HG03135 (cell line): Measurements from ENCODE around the gene SLC22A16.
"Not testable (repeated sequence)": the region's sequence is repeated elsewhere in the genome, so short reads cannot be mapped to it uniquely, and the experiment has no call there.

ENCODE experiments used
- ATAC-seq: cut with Tn5 transposase; IDR thresholded peaks from one replicate; pipeline ENCODE4 v1.9.1; 2021; ENCODE audit warnings: mild to moderate bottlenecking, moderate library complexity; ENCODE audit not compliant: unreplicated experiment

Gene SLC22A16, protein sequence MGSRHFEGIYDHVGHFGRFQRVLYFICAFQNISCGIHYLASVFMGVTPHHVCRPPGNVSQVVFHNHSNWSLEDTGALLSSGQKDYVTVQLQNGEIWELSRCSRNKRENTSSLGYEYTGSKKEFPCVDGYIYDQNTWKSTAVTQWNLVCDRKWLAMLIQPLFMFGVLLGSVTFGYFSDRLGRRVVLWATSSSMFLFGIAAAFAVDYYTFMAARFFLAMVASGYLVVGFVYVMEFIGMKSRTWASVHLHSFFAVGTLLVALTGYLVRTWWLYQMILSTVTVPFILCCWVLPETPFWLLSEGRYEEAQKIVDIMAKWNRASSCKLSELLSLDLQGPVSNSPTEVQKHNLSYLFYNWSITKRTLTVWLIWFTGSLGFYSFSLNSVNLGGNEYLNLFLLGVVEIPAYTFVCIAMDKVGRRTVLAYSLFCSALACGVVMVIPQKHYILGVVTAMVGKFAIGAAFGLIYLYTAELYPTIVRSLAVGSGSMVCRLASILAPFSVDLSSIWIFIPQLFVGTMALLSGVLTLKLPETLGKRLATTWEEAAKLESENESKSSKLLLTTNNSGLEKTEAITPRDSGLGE

DNA sequence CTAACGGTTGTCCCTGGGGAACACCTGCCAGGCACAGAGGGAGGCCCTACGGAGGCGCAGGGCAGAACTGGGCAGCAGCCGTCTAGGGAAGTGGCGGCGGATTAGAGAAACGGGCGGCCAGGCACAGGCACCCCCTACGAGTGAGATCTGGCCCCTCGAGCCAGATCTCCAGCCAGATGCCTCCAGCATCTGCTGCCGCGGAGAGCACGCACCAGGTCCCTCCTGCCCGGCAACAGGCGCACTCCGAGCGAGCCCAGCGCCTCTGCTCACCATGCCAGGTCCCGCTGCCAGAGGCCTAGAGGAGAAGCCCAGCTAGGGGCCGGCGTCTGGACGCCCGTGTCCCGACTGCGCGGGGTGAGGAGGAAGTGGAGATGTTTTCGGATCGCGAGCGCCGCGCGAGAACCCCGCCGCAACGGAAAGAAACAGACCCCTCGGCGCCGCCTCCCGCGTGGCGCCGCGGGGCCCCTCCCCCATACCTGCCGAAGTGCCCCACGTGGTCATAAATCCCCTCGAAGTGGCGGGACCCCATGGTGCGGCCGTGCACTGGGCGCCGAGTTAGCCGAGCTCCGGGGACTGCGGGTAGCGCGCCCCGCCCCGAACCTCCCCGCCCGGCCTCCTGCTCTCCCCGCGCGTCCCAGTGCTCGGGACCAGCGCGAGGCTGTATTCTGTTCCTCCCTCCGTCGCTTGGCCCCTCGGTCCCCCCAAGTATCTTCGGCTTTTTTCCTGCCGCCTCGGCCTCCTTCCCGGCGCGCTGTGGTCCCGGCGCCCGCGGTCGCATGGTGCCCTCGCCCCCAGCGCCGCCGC lies at the start of gene SLC22A16:
TSS of gene SLC22A16 (minus strand) at position 568 of the 804 bp plus-strand sequence. CDS start at position 529, 39 bp downstream.
- ATAC-seq, result no peak

DNA sequence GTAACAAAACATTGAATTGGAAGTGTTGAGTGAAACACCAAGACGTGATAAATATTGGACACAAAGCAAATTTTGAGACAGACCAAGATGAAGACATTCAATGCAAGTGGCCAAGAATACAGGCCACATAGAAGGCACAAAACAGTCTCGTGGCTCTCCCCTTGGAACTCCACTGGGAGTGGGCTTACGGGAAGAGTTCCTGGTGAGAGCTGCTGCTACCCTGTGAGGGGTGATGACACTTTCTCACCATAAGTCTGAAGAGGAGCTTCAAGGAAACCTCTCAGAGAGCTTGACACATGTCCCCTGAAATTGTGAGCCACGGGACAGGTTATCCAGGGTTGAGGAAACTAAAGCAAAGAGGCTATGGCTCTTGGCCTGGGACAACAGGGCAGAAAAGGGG lies 48.6 kb upstream of the SLC22A16 start:
- ATAC-seq, result no peak

DNA sequence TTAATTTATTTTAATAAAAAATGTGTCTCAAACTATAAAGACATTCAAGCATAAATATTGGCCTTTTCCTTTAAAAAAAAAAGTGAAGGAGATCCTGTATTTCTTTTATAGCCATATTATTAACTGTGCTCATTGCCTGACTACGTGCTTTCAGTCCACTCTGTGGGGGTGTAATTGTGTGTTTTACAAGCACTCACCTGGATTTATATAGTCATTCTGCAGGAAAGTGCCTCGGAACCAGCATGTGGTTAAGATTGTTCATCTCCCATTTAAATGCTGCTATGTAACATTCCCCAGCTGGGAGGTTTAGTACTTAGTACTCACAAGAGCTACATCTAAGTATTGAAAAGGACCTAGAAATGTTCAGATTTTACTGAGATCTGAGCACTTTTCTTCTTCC lies 47.9 kb upstream of the SLC22A16 start:
- no peak for ATAC-seq

DNA sequence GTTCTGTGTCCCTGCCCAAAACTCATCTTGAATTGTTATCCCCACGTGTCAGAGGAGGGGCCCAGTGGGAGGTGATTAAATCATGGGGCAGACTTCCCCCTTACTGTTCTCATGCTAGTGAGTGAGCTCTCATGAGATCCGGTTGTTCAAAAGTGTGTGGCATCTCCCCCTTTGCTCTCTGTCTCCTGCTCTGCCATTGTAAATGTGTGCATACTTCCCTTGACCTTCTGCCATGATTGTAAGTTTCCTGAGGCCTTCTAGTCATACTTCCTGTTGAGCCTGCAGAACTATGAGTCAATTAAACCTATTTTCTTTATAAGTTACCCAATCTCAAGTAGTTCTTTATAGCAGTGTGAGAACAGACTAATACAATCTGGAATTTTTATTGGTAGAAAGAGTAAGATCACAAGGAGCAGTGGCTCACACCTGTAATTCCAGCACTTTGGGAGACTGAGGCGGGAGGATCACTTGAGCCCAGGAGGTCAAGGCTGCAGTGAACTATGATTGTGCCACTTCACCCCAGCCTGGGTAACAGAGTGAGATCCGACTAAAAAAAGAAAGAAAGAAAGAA lies 47.1 kb upstream of the SLC22A16 start:
- no peak for ATAC-seq

DNA sequence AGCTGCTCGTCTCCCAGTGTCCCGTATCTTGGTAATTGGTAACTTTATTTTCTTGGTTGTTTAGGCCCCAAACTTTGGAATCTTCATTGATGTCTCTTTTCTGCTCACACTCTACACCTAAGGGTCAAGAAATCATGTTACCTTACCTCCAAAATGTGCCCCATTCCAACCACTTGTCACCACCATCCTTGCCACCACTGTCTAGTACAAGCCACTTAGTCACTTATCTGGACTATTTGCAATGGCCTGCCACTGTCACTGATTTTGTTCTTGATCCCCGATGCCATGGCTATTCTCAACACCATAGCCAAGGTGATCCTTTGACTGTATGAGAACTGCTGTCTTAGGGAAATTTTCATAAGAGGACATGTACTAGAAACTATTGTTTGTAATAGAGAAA lies 46.0 kb upstream of the SLC22A16 start:
- ATAC-seq, result no peak

DNA sequence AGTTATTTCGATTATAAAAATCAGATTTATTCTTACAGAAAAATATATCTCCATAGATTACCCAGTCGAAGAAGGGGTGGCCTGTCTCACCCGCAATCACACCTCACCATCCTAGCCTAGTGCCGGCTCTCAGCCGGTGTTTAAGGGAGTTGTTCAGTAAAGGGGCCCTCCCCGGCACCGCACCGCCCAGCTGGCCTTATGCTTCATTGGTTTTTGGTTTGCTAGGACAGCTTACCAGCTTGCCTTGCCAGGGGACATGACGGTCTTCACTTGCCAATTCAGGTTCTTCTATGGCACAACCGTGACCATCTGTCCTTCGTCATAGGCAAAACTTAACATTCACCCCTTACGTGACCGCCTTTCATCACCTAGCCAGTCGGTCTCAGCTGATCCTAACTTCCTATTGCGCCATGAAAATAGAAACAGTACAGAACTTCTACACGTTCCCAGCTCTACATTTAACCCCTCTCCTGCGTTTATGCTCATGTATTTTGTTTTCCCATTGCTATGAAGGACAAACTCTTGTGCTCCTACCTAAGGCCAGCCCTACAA lies 44.7 kb upstream of the SLC22A16 start:
- no peak for ATAC-seq

DNA sequence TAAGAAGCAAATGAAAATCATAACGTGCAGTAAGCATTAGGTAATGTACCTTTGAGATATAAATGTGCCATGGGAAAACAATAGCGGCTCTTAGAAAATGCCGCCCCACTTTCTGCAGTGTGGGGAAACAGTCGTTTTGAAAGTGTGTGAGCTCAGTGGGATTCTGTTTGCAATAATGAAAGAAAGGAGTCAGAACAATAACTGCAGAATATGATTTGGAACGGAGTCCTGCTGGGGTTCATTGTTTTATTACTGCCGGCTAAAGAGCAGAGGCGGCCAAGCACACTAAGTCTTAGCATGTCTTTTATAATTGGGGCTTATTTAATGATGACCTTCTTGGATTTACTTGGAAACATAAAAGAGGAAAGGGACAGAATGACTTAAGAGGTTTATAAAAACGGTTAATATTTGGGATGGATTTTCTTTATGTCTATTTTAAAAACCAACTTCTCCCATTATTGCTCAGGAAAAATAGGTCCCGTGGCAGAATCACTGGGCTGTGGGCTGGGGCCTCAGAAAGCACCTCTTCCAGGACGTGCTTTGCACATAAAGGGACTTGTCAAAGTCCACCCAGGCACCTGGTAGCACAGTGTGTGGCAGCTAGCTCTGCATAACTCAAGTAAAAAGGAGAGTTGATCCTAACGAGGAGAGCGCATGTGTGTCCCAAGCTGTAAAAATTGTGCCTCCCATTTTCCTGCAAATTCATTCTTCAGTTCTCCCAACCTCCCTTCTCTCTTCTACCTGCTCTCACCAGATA lies 44.0 kb upstream of the SLC22A16 start:
- no peak for ATAC-seq

DNA sequence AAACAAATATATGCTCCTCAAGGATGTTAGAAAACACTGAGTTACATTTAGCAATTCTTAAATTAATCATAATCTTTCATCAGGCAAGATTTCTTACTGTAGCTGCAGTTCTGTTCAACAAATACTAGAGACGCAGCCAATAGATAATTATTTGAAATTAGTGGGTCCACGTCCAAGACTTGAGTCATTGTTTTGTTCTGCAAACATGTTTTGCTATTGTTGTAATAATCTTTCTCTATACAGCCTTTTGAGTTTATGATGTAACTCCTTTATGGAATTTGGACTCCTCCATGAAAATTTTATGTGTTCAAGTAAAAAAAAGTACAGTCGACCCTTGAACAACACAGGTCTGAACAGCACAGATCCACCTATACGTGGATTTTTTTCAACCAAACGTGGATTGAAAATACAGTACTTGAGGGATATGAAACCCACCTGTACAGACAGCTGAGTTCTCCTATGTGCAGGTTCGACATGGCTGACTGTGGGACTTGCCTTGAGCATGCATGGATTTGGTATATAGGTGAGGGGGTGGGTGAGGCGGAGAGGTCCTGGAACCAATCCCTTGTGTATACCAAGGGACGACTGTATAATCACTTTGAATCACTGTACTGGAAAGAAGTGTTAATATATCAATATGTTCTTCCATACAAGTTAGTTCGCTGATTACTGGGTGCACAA lies 41.3 kb upstream of the SLC22A16 start:
- ATAC-seq, result no peak

DNA sequence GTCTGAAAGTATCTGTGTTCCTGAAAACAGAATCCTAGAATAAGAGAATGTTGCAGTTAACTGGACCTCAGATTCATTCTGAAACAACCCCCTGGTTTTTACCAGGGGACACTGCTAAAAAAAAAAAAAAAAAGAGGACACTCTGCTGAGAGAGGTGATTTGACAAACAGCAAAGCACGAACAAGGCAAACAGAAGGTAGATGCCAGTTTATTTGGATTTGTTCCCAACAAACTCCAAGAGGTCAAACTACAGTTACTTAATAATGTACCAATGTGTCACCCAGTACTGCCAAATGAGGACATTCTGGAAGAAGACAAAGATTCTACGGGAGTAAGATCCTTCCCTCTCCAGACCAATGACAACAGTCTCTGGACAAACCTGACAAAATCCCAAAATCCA lies 40.6 kb upstream of the SLC22A16 start:
- no peak for ATAC-seq

DNA sequence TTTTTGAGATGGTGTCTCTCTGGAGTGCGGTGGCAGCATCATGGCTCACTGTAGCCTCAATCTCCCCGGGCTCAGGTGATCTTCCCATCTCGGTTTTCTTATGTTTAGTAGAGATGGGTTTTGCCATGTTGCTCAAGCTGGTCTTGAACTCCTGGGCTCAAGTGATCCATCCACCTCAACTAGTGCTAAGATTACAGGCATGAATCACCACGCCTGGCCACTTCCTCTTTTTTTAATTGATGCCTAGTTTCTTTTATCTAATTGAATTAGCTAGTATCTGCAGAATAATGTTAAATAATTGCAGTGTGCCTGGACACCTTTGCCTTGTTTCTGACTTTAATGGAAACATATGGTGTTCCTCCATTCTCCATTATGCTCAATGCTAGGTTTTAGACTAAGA lies 38.4 kb upstream of the SLC22A16 start:
- no peak for ATAC-seq

DNA sequence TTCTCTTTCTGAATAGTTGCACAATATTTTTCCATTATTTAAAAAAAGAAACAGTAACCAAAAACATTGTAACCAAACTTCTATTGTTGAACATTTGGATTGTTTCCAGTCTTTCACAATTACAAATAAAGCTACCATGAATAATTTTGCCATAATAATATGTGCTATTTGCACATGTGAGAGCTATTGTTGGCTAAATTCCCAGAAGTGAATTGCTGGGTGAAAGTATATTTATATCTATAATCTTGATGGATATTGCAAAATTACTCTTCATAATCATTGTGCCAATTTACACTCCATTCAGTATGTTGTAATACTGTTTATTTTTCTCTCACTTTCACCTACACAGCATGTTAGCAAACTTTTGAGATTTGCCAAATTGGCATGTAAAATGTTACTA lies 36.6 kb upstream of the SLC22A16 start:
- no peak for ATAC-seq

DNA sequence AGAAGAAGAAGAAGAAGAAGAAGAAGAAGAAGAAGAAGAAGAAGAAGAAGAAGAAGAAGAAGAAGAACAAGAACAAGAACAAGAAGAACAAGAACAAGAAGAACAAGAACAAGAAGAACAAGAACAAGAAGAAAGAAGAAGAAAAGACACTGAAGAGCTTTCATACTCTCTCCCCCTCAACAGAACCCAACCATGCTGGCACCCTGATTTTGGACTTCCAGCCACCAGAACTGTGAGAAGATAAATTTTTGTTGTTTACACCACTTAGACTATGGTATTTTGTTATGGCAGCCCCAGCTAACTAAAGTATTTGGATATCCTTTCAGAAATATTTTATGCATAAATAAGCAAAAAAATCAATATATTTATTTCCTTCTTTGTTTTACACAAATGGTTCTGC lies 36.1 kb upstream of the SLC22A16 start:
- ATAC-seq, result not testable (repeated sequence)

DNA sequence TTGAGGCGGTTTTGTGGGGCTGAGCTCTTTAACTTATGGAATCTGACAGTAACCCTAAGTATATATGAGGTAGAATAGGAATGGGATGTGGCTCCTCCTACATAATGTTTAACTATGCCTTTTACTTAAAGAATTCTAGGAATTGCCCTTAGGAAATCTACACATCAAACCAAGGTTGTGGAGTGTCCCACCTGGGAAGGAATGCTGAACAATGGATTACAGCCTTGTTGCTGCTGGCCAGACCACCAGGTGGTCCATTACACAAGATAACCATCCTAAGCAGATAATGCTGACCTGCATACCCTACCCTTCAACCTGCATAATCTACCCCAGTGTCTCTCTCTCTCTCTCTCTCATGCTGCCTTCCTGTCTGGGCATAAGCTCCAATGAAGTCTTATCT lies 35.0 kb upstream of the SLC22A16 start:
- ATAC-seq, result no peak

DNA sequence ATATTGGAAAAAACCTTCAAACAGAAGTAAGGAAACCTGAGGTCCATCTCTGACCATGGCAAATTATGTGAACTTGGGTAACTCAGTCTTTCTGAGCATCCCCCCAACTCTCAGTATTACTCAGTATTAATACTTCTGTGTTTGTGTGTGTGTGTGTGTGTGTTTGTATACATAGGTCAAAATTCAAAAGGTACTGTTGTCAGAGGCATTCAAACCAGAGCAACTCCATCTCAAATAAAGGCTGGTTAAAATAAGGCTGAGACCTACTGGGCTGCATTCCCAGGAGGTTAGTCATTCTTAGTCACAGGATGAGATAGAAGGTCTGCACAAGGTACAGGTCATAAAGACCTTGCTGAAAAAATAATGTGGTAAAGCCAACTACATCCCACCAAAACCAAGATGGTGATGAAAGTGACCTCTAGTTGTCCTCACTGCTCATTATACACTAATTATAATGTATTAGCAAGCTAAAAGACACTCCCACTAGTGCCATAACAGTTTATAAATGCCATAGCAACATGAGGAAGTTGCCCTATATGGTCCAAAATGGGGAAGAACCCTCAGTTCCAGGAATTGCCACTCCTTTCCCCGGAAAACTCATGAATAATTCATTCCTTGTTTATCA lies 33.3 kb upstream of the SLC22A16 start:
- ATAC-seq, result no peak

DNA sequence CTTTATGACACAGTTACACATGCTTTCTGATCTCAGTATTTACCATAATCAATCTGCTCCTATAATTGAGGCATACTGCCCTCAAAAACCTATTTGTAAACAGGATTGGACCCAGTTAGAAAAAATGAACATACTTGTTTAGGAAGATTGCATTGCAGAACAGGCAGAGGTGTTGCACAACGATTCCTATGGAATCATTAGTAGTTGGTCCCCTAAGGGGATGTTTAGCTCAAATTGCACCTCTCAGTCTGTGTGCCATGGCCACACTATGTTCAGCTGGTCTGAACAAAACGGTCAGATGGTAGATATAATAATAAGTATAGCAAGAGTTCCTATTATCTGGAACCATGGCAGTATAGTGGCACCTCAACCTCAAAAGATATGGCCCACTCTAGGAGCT lies 28.5 kb upstream of the SLC22A16 start:
- ATAC-seq, result not testable (repeated sequence)

DNA sequence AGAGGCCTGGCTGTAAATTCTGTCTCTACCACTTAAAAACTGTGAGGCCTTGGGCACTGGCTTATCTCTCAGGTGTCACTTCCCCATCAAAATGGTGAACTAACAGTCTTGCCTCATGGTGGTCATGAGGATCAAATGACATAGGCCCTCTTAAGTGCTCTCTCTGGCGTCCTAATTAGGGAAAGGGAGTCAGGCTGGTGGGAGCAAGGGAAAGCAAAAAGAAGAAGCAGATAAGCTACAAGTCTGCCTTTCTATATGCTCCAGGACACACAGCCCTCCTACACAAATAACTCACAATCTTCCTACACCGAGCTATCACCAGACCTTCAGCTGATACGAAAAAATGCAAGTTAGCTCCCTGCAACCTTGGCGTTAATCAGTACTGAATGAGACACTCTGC lies 19.5 kb upstream of the SLC22A16 start:
- no peak for ATAC-seq

DNA sequence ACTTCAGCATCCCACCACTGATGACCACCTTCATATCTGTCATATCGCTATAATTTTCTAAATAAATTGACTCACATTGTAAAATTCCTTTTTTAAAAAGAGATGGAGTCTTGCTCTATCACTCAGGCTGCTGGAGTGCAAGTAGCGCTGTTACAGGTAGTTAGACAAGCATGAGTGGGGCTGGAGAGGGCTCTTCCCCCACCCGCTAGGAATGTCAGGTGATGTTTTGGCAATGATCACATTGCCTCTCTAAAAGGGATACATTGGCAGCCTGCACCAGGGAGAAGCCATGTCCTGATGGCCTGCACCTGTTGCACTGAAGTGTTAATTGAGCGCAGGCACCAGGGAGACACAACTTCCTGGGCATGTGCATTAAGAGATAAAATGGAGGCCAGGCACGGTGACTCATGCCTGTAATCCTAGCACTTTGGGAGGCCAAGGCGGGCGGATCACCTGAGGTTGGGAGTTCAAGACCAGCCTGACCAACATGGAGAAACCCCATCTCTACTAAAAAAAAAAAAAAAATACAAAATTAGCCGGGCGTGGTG lies 16.9 kb upstream of the SLC22A16 start:
- ATAC-seq, result no peak

DNA sequence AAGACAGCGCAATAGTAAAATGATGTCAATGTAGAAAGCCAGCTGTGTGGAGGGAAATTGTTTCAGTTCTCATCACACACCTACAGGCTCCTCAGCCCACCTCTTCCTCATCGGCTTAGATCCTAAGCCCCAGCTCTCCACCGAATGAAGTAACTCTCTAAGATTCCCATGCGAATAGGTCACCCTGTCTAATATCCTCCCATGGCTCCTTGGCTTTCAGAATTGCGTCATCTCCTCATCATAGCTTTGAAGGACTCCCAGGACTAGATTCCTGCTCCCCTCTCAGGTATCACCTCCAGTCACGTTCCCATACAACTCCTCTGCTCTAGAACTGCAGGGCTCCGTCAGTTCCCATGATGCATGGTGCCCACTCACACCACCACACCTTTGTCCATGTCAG lies 16.2 kb upstream of the SLC22A16 start:
- no peak for ATAC-seq

DNA sequence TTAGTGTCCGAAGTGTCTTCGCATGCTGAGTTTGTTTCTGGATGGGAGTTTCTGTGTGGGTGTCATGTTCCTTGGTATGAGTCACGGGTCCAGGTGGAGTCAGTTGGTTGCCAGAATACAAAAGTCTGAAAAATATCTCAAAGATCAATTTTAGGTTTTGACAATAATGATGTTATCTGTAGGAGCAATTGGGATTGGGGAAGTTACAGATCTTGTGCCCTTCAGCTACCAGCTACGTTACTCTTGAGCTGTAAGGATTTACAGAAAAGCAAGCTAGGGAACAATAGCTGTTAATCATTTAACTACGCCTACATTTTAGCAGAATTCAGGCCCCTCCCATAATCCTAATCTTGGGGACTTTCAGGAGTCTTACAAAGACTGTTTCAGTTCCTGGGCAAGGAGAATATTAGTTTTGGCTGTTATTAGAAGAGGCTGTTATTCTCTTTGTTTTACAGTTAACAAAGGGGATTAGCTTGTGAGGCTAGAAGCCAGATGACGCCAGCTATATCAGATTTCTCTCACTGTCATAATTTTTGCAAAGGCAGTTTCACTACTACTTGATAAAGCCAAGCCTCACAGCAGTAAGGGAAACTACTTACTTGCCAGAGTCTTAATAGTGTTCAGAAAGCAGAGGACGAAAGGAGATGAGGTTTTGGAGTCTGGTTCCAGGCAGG lies 15.4 kb upstream of the SLC22A16 start:
- ATAC-seq, result no peak
